ENCODE results near the gene STAT3. TPM values are rescaled to one million over a fixed set of nuclear protein-coding genes. Genes with fewer than 3 reads are reported as not detected.

The STAT3 gene
- total and polyA plus RNA-seq, 2 of the 13 experiments (the other 11 are each of a cell fraction or from before 2014, with no cell fraction given): 61.8 to 62.4 TPM

DNA sequence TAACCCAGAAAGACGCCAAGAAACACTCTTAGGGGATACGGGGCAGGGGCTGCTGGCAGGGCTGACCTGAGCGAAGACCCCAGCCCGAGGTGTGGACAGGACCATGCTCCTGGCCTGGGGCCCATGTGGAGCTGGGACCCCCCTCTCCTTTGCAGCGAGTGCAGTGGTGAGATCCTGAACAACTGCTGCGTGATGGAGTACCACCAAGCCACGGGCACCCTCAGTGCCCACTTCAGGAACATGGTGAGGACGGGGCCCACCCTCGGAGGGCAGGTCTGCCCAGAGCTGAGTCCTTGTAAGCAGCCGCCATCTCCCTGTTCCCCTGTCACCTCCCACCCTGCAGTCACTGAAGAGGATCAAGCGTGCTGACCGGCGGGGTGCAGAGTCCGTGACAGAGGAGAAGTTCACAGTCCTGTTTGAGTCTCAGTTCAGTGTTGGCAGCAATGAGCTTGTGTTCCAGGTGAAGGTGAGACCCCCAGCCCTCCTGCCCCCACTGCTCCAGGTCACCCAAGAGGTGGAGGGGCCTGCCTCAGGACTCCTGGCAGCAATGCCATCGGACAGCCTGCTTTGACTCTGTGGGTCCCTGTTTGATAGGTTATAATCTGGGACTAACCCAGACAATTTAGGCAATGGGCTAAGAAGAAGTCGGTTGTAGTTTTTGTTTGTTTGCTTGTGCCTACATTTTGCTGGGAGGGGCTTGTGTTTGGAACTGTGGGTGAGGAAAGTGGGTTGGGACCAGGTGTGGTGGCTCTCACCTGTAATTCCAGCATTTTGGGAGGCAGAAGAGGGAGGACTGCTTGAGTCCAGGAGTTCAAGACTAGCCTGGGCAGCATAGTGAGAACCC, 83.8 kb downstream of the STAT3 start (continued):
- TF ChIP-seq, protein P1, sequence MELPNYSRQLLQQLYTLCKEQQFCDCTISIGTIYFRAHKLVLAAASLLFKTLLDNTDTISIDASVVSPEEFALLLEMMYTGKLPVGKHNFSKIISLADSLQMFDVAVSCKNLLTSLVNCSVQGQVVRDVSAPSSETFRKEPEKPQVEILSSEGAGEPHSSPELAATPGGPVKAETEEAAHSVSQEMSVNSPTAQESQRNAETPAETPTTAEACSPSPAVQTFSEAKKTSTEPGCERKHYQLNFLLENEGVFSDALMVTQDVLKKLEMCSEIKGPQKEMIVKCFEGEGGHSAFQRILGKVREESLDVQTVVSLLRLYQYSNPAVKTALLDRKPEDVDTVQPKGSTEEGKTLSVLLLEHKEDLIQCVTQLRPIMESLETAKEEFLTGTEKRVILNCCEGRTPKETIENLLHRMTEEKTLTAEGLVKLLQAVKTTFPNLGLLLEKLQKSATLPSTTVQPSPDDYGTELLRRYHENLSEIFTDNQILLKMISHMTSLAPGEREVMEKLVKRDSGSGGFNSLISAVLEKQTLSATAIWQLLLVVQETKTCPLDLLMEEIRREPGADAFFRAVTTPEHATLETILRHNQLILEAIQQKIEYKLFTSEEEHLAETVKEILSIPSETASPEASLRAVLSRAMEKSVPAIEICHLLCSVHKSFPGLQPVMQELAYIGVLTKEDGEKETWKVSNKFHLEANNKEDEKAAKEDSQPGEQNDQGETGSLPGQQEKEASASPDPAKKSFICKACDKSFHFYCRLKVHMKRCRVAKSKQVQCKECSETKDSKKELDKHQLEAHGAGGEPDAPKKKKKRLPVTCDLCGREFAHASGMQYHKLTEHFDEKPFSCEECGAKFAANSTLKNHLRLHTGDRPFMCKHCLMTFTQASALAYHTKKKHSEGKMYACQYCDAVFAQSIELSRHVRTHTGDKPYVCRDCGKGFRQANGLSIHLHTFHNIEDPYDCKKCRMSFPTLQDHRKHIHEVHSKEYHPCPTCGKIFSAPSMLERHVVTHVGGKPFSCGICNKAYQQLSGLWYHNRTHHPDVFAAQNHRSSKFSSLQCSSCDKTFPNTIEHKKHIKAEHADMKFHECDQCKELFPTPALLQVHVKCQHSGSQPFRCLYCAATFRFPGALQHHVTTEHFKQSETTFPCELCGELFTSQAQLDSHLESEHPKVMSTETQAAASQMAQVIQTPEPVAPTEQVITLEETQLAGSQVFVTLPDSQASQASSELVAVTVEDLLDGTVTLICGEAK (IDR thresholded peaks at IDR 0.05): no peak
- TF ChIP-seq, protein P1 (CRISPR knock-in tag; IDR thresholded peaks at IDR 0.05): no peak
- TF ChIP-seq, protein P2, sequence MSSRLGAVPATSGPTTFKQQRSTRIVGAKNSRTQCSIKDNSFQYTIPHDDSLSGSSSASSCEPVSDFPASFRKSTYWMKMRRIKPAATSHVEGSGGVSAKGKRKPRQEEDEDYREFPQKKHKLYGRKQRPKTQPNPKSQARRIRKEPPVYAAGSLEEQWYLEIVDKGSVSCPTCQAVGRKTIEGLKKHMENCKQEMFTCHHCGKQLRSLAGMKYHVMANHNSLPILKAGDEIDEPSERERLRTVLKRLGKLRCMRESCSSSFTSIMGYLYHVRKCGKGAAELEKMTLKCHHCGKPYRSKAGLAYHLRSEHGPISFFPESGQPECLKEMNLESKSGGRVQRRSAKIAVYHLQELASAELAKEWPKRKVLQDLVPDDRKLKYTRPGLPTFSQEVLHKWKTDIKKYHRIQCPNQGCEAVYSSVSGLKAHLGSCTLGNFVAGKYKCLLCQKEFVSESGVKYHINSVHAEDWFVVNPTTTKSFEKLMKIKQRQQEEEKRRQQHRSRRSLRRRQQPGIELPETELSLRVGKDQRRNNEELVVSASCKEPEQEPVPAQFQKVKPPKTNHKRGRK (CRISPR knock-in tag; IDR thresholded peaks at IDR 0.05): peak; percentile 25; the same call in 1 of the 2 replicates
- TF ChIP-seq BORCS8-MEF2B (CRISPR knock-in tag; IDR thresholded peaks at IDR 0.05) (peak; percentile 64), ZNF572 (CRISPR knock-in tag; IDR thresholded peaks at IDR 0.05) (peak; percentile 96), HOXD1 (CRISPR knock-in tag; IDR thresholded peaks at IDR 0.05) (0 out of 2 replicates have a peak, but pooled peaks have one; percentile 35), XRCC5 (optimal IDR thresholded peaks at IDR 0.05; ENCODE audit: low read length) (peak; percentile 43), ZMYM3 (CRISPR knock-in tag; IDR thresholded peaks at IDR 0.05) (peak; percentile 78; the same call in 1 of the 2 replicates), SMARCC2 (IDR thresholded peaks at IDR 0.05) (no peak), DR1 (CRISPR knock-in tag; IDR thresholded peaks at IDR 0.05) (0 out of 2 replicates have a peak, but pooled peaks have one; percentile 21), GABPB1 (CRISPR knock-in tag; IDR thresholded peaks at IDR 0.05) (no peak; the same call in 1 of the 2 replicates), ZFP36L1 (CRISPR knock-in tag; IDR thresholded peaks at IDR 0.05) (peak; percentile 36; the same call in 1 of the 2 replicates), MED1 (CRISPR knock-in tag; IDR thresholded peaks at IDR 0.05) (peak; percentile 51; the same call in 1 of the 2 replicates), HOXA3 (CRISPR knock-in tag; IDR thresholded peaks at IDR 0.05) (peak; percentile 68), ZNF333 (CRISPR knock-in tag; IDR thresholded peaks at IDR 0.05; ENCODE audit: borderline replicate concordance) (0 out of 2 replicates have a peak, but pooled peaks have one; percentile 54)
- TF ChIP-seq, protein P3, sequence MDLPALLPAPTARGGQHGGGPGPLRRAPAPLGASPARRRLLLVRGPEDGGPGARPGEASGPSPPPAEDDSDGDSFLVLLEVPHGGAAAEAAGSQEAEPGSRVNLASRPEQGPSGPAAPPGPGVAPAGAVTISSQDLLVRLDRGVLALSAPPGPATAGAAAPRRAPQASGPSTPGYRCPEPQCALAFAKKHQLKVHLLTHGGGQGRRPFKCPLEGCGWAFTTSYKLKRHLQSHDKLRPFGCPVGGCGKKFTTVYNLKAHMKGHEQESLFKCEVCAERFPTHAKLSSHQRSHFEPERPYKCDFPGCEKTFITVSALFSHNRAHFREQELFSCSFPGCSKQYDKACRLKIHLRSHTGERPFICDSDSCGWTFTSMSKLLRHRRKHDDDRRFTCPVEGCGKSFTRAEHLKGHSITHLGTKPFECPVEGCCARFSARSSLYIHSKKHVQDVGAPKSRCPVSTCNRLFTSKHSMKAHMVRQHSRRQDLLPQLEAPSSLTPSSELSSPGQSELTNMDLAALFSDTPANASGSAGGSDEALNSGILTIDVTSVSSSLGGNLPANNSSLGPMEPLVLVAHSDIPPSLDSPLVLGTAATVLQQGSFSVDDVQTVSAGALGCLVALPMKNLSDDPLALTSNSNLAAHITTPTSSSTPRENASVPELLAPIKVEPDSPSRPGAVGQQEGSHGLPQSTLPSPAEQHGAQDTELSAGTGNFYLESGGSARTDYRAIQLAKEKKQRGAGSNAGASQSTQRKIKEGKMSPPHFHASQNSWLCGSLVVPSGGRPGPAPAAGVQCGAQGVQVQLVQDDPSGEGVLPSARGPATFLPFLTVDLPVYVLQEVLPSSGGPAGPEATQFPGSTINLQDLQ (CRISPR knock-in tag; IDR thresholded peaks at IDR 0.05): 0 out of 2 replicates have a peak, but pooled peaks have one; percentile 22
